ENCODE measurements around the gene CSTB.

DNA sequence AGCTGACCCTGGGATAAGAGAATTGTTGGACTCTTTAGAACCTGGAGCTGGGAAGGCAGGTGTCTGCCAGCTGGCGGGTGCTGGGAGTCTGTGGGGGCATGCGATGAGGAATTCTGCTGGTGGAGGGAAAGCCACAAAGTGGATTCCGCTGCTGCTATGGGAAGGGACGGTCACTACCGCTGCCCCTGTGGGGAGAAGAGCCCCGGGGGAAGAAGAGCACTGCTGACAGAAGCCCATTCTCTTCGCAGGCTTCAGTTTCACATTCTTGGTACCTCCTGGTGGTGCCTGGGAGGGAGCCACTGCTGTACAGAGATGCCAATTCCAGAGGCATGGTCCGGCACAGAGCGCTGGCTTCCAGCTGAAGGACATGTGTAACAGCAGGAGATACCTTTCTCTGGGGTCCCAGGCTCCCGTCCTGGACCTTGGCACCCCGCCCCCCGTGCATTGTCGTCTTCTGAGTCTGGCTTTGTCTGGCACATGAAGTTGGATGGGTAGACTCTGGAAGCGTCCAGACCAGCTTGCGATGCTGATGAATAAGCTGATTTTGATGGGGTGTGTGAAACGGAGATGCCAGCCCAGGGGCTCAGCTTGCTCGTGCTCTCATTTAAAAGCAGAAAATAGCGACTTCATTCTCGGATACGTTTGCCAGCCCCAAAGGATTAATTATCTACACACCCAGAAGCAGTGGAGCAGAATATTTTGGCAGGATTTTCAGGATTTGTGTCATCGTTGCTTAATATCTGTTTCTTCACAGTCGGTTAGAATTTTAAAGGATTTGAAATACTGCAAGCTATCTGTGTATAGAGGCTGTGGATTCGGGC, 44.0 kb downstream of the CSTB start:
- TF ChIP-seq, protein P1, sequence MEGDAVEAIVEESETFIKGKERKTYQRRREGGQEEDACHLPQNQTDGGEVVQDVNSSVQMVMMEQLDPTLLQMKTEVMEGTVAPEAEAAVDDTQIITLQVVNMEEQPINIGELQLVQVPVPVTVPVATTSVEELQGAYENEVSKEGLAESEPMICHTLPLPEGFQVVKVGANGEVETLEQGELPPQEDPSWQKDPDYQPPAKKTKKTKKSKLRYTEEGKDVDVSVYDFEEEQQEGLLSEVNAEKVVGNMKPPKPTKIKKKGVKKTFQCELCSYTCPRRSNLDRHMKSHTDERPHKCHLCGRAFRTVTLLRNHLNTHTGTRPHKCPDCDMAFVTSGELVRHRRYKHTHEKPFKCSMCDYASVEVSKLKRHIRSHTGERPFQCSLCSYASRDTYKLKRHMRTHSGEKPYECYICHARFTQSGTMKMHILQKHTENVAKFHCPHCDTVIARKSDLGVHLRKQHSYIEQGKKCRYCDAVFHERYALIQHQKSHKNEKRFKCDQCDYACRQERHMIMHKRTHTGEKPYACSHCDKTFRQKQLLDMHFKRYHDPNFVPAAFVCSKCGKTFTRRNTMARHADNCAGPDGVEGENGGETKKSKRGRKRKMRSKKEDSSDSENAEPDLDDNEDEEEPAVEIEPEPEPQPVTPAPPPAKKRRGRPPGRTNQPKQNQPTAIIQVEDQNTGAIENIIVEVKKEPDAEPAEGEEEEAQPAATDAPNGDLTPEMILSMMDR (IDR thresholded peaks at IDR 0.05; ENCODE audit: low read depth, low read length), result no peak
- TF ChIP-seq POLR2A (IDR thresholded peaks at IDR 0.05; ENCODE audit: extremely low read depth, insufficient read length) (no peak), MYC (IDR thresholded peaks at IDR 0.05; ENCODE audit: low read depth, low read length) (no peak)
- TF ChIP-seq, protein P2, sequence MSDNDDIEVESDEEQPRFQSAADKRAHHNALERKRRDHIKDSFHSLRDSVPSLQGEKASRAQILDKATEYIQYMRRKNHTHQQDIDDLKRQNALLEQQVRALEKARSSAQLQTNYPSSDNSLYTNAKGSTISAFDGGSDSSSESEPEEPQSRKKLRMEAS (IDR thresholded peaks at IDR 0.05; ENCODE audit: low read depth, low read length), result no peak
